RWPE1 (cell line): ENCODE measurements around the gene CLASRP.

Experiments
- CTCF ChIA-PET: fragments of 350-600 bp; sonication (Branson Sonifier 250); formaldehyde crosslinking; extraction: SDS; loops from one replicate; lab custom pipeline; 2021; lab: Yijun Ruan, JAX
- POLR2A ChIA-PET: fragments of 400-600 bp; formaldehyde crosslinking; extraction: SDS; loops from one replicate; lab custom pipeline; 2020; ENCODE audit warnings: antibody characterized with exemption; ENCODE audit not compliant: low non-redundant PET; lab: Yijun Ruan, JAX
- DNase-seq: peaks from one replicate; pipeline ENCODE4 v3.0.0; 2012; ENCODE audit warnings: low spot score
- H3K27ac ChIP-seq: fragments of 450-650 bp; 2 replicates; pipeline ENCODE4 v1.5.1; 2017
- CTCF ChIP-seq: fragments of 450-650 bp; conservative IDR thresholded peaks from 2 replicates; pipeline ENCODE4 v1.5.1; 2017; ENCODE audit warnings: low read depth, mild to moderate bottlenecking

Gene CLASRP

DNA sequence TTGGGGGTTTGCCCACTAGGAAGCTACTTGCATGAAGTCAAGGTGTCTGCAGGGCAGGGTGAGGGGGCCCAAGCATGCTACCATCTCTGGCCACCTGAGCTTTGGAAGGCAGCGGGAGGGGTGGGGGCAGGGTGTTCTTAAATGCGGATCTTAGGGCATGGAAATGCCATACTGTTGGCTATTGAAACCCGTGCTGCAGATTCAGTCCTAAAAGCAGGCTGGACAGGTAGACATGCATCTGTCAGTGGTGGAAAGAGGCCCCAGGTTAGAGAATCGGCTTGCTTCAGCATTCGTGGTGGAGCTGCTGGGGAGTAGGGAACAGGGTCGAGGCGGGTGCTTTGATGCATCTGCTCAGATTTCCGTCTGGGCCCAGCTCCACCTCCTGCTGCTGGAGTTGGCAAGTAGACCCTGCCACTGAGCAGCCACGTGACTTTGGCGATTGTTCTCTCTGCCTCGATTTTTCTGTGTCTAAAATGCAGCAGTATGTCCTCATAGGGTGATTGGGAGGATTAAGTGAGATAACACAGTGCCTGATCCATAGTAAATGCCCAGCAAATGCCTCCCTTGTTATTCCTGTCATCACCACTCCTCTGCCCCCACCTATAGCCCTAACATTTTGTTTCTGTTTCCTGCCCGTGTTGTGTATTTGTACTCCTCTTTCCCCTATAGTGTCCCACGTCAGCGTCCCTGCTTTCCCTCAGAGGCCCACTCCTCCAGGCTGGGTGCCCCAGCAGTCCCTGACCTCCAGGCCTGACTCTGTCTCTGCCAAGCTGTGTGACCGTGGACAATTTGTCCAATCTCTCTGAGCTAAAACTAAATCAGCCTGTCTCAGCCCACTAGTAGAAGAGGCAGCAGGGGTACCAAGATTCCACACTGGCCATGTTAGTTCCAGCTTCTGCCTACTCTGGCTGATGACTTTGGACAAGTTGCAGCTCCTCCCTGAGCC, 59.9 kb downstream of the CLASRP start:
- CTCF ChIA-PET: interaction anchor here (0.5 kb wide), 1 partner anchor 39 kb away, joined by 3 read pairs; no protein-coding TSS in a partner anchor
- no peak for TF ChIP-seq CTCF
- POLR2A ChIA-PET: no interaction called here
- peak overlapping the region; percentile 93 for H3K27ac ChIP-seq
- no peak for DNase-seq

- H3K27ac ChIP-seq: peak overlapping the region; percentile 93
- TF ChIP-seq CTCF: no peak
- ChIA-PET CTCF (interaction anchor here (0.5 kb wide), 1 partner anchor 40 kb away, joined by 3 read pairs; no protein-coding TSS in a partner anchor), POLR2A (no interaction called here)
- DNase-seq: no peak
Observed at GRCh38 chr19:45099467-45100191, 60.8 kb downstream of the CLASRP start.

DNA sequence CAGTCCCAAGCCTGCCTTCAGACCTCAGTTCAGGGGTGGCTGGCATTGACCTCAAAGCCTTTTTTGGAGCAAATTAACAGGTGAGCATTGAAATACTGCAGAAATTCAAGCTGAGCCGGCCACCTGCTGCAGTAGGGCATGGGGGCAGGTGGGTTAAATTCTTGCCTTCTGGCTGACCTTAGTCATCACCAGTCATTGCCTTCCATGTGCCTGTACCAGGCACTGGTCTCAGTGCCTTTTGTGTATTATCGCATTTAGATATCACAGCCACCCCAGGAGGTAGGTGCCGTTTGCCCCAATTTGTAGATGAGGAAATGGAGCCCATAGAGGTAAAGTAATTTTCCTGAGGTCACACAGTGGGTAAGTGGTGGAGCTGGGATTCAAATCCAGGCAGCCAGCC, 61.4 kb downstream of the CLASRP start:
- H3K27ac ChIP-seq: peak overlapping the region; percentile 93
- POLR2A ChIA-PET: no interaction called here
- CTCF ChIA-PET: no interaction called here
- no peak for TF ChIP-seq CTCF
- DNase-seq: no peak

GRCh38 chr19:45100846-45101252, 62.0 kb downstream of the CLASRP start:
- no peak for TF ChIP-seq CTCF
- no peak for DNase-seq
- ChIA-PET CTCF (no interaction called here), POLR2A (no interaction called here)
- peak overlapping the region; percentile 93 for H3K27ac ChIP-seq

DNA sequence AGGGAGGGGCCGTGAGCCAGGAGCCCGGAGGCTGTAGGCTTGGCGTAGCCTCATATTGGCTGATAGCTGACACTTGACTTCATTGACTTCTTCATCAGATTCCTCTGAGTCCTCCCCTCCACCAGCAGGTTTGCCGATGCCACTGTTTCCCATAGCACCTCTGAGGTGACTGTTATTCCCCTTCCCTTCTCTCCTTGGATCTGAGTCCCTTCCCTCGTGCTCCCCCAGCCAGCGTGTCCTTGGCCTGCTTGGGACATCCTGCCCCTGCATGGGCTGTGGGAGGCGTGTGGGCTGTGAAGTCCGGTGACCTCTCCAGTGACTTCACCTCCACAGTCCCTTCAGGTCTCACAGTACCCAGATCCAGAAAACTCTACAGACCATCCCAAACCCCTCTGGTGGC, 63.0 kb downstream of the CLASRP start:
- CTCF ChIA-PET: no interaction called here
- DNase-seq: no peak

More for the DNA sequence above, 63.0 kb downstream of the CLASRP start:
- peak overlapping the region; percentile 93; the same call in 1 of the 2 replicates for H3K27ac ChIP-seq
- POLR2A ChIA-PET: no interaction called here
- no peak for TF ChIP-seq CTCF
